NT2/D1 (cell line): ENCODE data around the gene LPP.

Experiments
- SUZ12 ChIP-seq: IDR thresholded peaks from 2 replicates; pipeline ENCODE4 v1.6.1; 2011; ENCODE audit not compliant: insufficient read length, insufficient read depth; ENCODE audit errors: extremely low read depth
- YY1 ChIP-seq: IDR thresholded peaks from 2 replicates; pipeline ENCODE4 v1.6.1; 2011; ENCODE audit not compliant: insufficient read length, insufficient read depth
- ZNF274 ChIP-seq: IDR thresholded peaks from 2 replicates; pipeline ENCODE4 v1.6.1; 2011; ENCODE audit warnings: mild to moderate bottlenecking, low read depth, low read length

DNA sequence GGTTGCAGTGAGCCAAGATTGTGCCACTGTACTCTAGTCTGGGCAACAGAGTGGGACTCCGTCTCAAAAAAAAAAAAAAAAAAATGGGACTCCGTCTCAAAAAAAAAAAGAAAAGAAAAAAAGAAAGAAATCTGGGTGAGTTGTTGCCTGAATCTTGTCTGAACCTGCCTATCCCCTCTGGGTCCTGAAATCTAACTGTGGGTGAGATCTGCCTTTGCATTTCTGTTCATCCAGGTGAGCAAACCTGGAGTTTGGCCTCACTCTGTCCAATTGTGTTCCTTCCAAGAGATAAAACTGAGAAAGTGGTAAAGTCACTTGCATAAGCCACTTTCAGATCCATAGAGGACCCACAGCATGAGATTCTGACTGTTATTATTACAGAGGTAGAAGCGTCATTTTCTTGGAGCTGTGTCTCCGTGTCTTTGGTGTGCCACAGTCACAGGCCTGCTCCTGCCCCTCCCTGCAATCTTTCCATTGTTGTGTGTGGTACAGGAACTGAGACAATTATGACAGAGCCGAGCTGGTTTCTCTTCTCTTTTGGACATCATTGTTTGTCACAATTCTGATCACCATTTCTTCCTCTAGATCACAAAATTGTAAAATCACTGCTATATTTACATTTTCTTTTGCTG, 235.9 kb downstream of the LPP start:
- no peak for TF ChIP-seq YY1
- no peak for TF ChIP-seq ZNF274
- no peak for TF ChIP-seq SUZ12
